ENCODE data around the gene FOXP1.

GRCh38 chr3:71562938-71563337 is 20.6 kb downstream of the FOXP1 start:
- TF ChIP-seq EZH2 (IDR thresholded peaks at IDR 0.05; ENCODE audit: borderline replicate concordance, low read length) (no peak), CTCF (conservative IDR thresholded peaks at IDR 0.05 in 1 of 2, IDR thresholded peaks at IDR 0.05 in 1 of 2; ENCODE audit: extremely low read depth in 1 of 2, insufficient read depth in 1 of 2, low read depth in 1 of 2, low read length in 2 of 2) (no peak)

Measured in mammary epithelial cell (primary cell).